Cardiac fibroblast (primary cell): ENCODE data around the gene CCR5.
A peak's percentile ranks its signal among the peaks of the same experiment; 100 is the strongest.
"Not testable (repeated sequence)": the region's sequence is repeated elsewhere in the genome, so short reads cannot be mapped to it uniquely, and the experiment has no call there.

Experiments used
- DNase-seq, 2 donors: peaks; one replicate each; pipeline versions ENCODE4 v3.0.0 to v3.0.0-alpha.2; 2010; ENCODE audit warnings: low read depth in 2 of 2
- H3K4me3 ChIP-seq, 2 donors: replicated peaks in 1 of 2; 1 replicate in 1 of 2; 2 replicates in 1 of 2; pipeline ENCODE4 v1.5.1; 2011; ENCODE audit warnings: low read depth in 2 of 2, low read length in 2 of 2, mild to moderate bottlenecking in 2 of 2, moderate library complexity in 1 of 2
- TF ChIP-seq, protein P1 (sequence below): IDR thresholded peaks from one replicate; pipeline ENCODE4 v1.5.1; 2011; ENCODE audit warnings: low read depth, mild to moderate bottlenecking, low read length, inconsistent platforms

CCR5 gene

DNA sequence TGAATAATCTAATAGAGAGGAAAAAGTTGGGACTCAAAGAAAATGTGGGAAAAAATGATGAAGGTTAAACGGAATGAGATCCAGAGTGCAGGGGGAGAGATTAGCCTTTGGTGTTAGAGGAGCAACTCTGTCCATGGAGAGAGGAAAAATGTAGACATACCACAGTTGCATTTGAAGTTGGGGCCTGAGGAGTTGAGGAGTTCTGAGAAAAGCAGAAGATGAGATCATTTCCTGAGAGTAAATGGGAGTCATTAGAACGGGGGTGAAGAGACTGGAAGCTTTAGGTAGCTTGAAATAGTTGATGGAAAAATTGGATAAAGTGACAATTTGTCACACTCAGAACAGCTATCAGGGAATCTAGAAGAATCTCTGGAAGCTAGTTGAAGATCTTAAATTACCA, 28.8 kb downstream of the CCR5 start:
- DNase-seq, result peak in 1 of 2 donors; percentile 38
- H3K4me3 ChIP-seq, result no peak overlapping the region
- TF ChIP-seq, protein P1, sequence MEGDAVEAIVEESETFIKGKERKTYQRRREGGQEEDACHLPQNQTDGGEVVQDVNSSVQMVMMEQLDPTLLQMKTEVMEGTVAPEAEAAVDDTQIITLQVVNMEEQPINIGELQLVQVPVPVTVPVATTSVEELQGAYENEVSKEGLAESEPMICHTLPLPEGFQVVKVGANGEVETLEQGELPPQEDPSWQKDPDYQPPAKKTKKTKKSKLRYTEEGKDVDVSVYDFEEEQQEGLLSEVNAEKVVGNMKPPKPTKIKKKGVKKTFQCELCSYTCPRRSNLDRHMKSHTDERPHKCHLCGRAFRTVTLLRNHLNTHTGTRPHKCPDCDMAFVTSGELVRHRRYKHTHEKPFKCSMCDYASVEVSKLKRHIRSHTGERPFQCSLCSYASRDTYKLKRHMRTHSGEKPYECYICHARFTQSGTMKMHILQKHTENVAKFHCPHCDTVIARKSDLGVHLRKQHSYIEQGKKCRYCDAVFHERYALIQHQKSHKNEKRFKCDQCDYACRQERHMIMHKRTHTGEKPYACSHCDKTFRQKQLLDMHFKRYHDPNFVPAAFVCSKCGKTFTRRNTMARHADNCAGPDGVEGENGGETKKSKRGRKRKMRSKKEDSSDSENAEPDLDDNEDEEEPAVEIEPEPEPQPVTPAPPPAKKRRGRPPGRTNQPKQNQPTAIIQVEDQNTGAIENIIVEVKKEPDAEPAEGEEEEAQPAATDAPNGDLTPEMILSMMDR, result no peak

DNA sequence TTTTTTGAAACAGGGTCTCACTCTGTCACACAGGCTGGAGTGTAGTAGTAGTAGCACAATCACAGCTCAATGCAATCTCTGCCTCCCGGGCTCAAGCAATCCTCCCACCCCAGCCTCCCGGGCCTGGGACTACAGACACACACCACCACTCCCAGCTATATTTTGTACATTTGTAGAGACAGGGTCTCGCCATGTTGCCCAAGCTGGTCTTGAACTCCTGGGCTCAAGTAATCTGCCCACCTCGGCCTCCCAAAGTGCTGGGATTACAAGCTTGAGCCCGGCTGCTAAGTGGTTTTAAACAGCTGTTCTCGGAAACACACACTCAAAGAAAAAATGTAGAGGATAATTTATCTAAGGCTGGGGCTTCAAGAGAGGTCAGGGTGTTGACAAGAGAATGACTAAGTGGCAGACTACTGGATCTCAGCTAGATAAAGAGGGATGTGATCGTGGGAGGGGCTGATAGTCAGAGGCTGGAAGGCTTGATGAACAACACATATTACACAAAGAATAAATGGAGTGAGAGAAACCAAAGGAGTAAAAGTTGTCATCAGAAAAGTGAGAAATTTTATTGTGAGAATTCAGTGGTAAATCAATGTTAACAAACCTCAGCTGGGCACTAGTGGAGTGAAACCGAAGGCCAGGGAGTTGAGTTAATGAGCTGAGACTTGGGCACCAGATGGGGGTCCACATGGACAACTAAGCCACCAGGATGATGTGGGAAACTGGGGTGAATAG, 29.4 kb downstream of the CCR5 start:
- TF ChIP-seq, protein P1, result no peak
- H3K4me3 ChIP-seq, result no peak overlapping the region
- DNase-seq, result peak; percentile 57 to 59

DNA sequence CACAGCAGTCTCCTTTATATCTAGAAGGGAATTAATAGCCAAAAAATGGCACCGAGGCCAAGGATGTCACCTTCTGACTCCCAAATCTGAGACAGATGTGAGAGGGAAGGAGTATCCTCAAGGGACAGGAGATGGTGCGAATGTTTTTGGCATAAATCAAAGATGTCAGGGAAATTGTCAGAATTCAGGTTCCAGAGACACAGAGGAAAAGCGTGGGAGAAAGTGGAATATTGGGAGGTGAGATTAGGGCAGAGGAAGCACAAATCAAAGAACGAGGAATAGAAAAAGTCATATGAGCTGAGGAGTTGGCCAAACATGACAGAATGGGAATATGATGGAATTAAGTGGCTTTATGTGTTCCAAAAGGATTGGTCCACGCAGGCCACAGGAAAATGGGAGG, 30.1 kb downstream of the CCR5 start:
- TF ChIP-seq, protein P1, result no peak
- H3K4me3 ChIP-seq, result no peak overlapping the region
- no peak for DNase-seq

DNA sequence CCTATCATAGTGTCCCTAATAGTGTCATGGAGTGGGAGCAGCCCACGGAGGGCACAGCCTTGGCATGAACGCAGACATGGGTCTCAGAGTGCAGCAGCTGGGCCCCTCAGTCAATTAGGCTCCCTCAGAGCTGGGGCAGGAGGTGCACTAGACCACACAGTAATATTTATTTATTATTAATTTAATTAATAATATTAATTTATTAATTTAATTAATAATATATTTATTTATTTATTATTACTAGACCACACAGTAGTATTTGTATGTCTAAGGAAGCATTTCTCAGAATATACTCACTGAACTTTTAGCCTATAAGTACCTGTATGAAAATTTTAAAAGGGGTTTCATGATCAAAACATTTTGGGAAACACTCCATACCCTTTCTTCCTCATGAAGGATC, 30.8 kb downstream of the CCR5 start:
- H3K4me3 ChIP-seq, result no peak overlapping the region
- TF ChIP-seq, protein P1, result no peak
- DNase-seq, result no peak

DNA sequence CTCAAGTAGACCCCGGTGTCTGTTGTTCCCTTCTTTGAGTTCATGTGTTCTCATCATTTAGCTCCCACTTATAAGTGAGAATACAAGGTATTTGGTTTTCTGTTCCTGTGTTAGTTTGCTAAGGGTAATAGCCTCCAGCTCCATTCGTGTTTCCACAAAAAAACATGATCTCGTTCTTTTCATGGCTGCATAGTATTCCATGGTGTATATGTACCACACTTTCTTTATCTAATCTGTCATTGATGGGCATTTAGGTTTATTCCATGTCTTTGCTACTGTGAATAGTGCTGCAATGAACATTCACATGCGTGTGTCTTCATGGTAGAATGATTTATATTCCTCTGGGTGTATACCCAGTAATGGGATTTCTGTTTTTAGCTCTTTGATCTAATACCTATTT, 32.2 kb downstream of the CCR5 start:
- not testable (repeated sequence) for H3K4me3 ChIP-seq, DNase-seq

DNA sequence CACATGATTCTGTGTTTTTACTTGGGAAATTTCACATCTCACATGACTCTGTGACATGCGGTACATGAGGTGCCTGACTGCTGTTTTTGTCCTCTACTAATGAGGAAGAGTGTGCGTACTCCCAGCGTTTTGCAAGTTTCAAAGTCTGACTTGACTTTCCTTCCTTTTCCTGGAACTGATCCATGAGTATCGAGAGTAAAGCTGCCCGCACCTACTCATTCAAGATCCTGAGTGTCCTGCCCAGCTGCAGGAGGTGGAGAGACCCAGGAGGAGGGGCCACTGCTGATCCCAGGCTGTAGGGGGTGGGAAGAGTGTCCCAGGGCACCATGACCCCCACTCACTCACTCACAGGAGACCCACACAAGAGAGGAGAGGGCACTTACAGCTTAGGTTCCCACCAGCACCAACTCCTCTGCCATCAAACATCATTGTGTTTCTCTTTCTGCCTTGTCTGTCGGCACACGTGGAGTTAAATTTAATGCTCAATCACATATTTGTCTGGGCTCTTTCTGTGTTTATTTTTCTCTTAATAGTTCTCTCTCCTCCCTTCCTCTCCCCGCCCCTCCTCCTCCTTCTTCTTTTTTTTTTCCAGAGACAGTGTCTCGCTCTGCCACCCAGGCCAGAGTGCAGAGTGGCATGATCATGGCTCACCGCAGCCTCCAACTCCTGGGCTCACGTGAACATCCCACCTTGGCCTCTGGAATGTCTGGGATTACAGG, 34.7 kb downstream of the CCR5 start:
- no peak overlapping the region for H3K4me3 ChIP-seq
- TF ChIP-seq, protein P1, result no peak
- DNase-seq, result no peak

DNA sequence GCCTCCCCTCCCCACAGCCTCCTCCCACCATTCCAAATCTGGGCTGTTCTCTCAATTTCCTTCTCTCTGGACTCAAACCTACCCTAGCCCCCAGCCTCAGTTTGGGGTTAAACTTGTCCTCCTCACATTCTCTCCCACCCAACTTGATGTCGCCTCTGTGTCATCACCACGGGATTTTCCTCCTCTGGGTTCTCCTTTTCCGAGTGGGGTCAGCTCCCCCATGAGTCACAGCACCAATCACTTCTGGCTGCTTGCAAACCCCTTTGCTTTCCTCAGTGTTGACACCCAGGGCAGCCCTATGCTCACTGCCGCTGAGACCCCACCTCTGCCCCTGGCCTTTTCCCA, 35.7 kb downstream of the CCR5 start:
- H3K4me3 ChIP-seq, result no peak overlapping the region
- TF ChIP-seq, protein P1, result no peak
- no peak for DNase-seq
